NCI-H345 treated with DMSO at 0.1 percent for 48 hours (cell line): ENCODE measurements around the gene HELQ.
"Not testable (repeated sequence)": the region's sequence is repeated elsewhere in the genome, so short reads cannot be mapped to it uniquely, and the experiment has no call there.

Experiments used
- DNase-seq: peaks from one replicate; lab custom pipeline; 2025; ENCODE audit not compliant: unreplicated experiment; lab: John Stamatoyannopoulos, UW

HELQ gene

DNA sequence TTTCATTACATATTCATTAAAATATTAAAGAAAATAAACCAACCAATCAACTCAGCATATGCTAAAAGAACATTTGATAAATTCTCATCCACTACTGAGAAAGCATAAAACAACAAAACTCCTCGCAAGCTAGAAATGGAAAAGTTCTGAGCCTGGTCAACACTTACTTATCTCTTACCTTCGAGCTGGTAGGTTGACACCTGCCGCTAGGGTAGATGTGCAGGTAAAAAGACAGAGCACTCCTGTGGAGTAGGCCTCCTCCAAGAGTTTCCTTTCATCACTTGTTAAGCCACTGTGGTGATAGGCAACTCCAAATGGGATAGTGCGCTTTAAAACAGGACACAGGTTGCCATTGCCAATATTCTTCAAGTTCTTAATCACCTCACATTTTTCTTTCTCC, 18.9 kb downstream of the HELQ start:
- DNase-seq: no peak

DNA sequence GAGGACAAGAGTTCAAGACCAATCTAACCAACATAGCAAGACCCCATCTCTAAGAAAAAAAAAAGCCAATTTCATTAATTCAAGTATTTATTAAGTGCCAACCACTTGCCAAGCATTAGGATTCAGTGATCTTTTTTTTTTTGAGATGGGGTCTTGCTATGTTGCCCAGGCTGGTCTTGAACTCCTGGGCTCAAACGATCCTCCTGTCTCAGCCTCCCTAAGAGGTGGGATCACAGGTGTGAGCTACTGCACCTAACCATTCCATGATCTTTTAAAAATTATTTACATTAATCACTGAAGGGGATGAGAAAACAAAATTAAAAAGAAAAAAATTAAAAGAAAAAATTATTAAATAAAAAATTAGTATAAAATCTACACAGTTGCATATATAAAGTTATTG, 24.4 kb downstream of the HELQ start:
- DNase-seq: no peak

DNA sequence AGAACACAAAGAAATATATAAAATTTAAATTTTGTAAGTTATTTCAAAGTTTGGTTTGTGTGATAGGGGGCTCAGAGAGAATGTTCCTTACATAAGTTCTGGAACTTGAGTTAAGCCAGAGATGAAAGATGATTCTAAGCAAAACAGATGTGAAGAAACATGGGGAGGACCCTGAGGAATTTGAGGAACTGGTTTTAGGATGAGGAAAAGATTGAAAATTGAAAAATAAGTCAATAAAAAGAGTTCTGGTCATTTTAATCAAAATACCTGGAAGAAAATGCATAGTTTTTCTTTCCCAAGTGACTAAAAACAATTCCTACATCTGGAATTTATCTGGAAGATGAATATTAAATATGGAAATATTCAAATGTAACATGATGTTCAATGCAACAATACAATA, 37.4 kb downstream of the HELQ start:
- DNase-seq: no peak

DNA sequence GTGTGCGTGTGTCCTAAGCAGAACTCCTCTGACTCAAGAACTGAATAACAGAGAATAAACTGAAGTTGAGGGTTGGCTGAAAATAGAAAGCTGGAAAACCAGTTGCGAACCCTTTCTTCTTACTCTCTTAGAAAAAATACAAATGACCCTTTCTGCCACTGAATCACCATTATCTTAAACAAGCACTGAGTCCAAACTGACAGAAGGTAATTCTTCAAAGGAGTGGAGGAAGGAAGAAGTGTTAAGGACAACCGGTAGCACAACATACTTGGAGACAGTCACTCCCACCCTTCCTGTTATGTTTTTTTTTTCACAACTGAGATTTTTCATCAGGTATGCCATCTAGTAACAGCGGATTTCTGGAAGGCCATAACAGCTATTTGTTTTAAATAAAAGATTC, 38.1 kb downstream of the HELQ start:
- no peak for DNase-seq

DNA sequence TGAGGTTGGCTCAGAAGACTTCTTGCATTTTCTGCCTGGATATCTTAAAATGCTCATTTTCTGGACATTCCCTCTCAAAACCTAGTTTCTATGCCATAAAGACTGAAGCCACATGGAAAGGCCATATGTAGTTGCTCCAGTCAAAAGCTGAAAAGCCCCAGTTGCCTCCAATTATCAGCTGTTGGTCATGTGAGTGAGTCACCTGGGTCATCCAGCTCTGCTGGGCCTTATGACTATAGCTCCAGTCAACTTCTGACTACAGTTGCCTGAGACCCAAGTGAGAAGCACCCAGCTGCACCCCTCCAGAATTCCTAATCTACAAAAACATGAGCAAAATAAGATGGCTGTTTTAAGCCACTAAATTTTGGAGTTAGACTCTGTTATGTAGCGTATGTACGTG, 41.9 kb downstream of the HELQ start:
- DNase-seq: no peak

DNA sequence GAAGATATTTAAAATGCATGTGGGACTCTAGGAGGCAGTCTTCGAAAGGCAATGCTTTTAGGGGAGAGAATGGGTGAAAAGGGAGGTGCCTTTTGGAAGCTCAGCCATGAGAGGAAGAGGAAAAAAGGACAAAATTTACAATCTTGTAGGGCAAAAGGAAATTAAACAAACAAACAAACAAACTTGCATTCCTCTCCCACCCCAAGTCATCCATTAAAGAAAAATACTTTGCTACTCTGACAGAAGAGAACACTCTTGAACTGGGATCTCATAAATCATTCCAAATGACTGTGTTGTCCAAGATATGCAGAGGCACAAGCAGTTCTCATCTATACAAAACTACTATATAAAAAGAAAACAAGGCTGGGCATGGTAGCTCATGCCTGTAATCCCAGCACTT, 46.7 kb downstream of the HELQ start:
- no peak for DNase-seq

DNA sequence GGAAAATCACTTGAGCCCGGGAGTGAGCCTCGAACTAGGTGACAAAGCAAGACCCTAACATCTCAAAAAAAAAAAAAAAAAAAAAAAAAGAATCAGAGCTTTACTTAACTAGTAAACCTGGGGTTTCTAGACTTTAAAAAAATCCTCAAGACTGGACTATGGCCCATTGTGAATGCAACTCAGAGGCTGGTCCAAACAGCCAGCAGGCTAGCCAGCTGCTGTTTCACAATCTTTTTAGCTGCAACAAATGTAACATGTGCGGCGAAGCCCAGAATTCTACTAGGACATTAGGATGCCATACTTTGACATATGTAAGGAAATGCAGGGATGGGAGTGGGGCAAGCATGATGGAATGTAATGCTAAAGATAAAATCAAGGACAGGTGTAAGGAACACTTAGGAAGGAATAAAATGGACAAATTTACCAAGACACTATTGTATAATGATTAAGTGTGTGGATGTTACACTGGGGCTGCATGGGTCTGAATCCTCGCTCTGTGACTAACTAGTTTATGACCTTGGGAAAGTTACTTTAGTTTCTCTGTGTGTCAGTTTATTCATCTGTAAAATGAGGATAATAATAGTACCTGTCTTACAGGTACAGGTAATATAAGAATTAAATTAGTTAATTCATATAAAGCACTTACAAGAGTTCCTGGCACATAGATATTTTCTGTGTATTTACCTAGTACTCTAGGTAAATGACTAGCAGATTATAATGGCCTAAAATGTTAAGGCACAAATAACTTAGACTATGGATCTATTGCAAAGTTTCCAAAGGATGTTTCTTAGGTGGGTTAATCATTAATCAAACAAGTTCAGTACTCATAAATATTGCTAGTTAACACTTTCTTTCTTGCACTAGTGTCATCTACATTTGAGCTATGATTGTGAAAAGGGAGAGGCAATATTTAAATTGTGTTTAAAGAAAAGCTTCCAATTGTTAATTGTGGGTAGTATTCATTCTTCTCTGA, 49.5 kb downstream of the HELQ start:
- DNase-seq: no peak

DNA sequence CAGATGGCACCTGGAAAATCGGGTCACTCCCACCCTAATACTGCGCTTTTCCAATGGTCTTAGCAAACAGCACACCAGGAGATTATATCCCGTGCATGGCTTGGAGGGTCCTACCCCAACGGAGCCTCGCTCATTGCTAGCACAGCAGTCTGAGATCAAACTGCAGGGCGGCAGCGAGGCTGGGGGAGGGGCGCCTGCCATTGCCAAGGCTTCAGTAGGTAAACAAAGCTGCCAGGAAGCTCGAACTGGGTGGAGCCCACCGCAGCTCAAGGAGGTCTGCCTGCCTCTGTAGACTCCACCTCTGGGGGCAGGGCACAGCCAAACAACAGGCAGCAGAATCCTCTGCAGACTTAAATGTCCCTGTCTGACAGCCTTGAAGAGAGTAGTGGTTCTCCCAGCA, 57.5 kb downstream of the HELQ start:
- not testable (repeated sequence) for DNase-seq

DNA sequence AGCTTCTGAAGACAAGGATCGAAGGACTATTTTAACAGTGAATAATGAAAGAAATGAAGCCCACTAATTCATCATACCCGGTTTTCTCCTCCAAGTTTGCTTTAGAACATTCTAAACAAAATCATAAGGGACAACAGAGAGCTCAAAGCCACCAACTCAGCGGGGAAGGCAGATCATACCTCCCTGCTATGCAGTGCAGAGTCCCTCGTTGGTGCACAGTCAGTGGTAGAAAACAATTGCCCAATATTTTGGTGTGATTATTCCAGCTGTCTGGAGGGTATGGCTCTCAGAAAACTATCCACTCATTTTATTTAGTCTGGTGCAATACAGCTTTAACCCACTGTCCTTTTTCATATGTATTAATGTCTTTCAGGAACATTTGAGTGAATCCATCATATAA, 61.7 kb downstream of the HELQ start:
- no peak for DNase-seq

DNA sequence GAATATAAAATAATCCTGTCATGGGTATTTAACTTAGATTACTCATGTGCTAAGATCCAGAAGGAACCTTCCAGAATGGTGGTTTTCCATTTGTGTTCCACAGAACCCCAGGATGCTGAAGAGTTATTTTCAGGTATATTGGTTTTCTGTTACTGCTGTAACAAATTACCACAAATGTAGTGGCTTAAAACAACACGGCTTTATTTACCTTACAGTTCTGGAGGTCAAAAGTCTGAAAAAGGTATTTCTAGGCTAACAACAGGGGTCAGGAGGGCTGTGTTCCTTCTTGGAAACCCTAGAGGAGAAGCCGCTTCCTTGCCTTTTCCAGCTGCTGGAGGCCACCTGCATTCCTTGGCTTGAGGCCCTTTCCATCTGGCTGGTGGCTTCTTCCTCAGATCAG, 63.1 kb downstream of the HELQ start:
- DNase-seq: no peak

DNA sequence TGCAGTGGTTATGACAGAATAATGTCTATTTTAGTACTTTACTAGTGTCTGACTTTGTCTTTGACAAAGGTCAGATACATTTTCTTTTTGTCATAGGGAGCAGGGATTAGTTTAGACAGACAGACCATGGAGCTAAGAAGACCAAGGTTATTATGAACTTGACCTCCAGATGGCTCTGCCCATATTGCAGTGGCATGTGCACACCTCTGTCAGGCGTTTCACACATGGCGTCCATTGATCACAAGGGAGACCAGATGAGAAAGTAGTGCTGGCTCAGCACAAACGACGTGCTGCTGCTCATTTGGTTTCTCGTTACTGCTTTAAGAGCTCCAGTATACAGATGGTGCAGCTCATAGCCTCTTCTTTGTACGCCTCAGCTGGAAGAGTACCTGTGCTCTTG, 64.7 kb downstream of the HELQ start:
- no peak for DNase-seq

DNA sequence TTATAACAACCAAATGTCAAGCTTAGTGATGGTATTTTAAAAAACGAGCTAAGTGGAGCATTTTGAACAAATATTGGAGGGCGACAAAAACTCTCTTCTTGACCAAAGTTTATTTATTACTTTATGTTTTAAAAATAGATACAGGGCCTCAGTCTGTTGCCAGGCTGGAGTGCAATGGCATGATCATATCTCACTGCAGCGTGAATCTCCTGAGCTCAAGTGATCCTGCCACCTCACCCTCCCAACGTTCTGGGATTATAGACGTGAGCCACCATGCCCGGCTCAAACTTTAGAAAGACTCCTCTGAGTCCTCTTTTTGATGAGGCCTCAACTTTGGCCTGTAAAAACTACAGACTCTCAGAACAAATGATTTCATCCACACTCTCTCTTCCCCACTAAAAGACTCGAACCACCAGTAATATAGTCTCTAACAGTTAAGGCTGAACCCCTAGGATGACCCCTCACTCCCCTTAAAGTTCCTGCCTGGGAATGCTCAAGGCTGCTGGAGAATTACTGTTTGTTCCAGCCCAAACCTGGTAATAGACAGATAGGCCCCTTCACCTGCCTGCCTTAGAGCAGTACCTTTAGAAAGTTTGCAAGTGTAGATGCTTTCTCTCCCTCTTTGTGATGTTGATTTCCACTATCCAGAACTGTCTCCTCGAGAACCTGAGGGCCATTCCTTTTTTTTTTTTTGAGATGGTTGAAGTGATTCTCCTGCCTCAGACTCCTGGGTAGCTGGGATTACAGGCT, 65.7 kb downstream of the HELQ start:
- no peak for DNase-seq

DNA sequence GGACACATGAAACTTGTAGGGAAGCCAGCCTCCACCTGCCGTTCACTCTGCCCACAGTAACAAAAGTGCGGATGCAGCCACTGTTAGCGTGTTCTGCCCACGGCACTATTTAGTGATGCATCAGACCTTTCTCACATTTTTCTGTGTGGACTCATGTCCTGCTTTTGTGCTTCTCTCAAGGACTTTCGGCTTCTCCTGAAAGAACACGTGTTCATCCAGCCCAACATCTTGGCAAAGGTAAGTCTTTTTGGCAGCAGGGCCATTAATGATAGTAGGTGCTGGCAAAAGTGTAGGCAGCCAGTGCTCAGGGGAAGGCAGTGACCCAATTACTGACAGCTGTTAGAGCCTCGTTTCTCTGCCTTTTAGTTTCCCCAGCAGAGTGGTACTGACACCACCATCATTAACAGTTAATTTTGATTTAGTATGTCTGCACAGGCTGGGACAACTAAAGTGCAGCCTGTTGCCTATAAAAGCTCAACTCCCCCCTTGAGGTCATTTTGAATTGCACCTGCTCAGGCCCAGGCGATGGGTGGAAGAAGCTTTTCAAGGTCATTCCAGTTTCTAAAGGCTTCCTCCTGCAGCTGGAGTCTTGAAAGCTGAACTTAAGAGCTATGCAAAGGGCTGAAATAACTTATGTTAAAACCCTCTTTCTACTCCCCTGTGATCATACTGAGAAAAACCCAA, 66.4 kb downstream of the HELQ start:
- no peak for DNase-seq

DNA sequence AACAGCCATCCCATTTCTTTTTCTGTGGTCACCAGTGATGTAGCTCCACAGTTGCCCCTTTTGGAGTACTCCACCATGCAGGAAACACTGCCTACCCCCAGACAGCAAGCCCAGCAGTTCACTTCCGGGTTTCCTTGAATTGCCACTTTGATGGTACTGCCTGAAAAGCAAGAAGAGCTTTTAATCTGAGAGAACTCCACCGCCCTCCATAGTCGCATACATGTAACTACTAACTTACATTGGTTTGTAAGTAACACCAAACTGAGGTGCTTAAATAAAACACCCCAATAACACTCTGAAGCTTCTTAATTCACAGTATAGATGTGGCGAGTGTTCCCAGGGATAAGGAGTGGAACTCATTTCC, 67.3 kb downstream of the HELQ start:
- no peak for DNase-seq

DNA sequence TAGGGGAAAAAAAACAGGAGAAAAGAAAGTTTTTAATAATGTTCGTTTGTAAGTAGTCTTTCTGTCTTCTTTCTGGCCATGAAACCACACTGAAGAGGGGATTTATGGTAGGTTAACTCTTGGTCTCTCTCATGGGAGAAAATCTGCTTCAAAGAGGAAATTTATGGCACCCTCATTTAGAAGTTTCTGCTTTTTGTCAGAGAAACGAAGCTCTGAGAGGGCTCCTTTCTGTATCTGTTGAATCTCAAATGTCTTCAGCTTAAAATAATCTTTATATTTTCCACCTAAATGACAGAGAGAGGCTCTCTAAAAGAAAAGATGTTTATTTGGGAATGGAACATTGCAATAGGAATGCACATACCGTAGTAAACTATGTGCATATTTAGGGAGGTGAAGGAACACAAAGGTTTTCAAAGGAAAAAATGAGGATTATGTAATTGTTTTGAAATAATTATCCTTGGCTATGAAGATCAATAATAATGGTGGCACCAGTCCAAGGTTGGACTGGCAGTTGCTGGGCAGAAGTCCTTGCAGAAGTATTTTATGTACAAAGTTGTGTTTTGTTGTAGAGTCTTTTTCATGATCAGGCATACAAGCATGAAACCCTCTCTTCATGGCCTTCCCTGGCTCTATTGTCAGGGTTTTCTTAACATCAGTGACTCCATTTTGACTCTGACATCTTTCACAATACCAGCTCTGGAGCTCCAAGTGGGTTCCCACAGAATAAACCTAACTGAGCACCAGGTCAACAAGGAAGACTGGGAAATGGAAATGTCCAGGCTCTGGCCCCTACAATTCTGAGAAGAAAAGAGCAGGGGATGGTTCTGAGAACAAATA, 67.9 kb downstream of the HELQ start:
- no peak for DNase-seq

DNA sequence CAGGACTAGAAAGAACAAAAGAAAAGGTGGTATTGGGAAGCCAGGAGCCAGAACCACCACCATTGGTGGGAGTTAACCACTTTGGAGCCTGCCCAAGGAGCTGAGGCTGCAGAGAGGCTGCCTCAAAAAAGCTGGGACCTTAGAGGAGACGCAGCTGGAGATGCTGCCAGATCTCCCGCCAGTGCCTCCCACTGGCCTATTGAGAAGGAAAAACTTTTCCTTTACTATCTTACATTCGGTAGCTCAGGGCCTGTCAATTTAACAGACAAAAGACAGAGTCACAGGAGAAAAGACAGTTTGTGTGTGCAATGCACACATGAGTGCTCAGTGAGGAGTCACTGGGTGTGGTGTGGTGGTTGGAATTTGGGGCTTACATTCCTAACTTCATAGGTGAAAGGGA, 68.6 kb downstream of the HELQ start:
- no peak for DNase-seq

DNA sequence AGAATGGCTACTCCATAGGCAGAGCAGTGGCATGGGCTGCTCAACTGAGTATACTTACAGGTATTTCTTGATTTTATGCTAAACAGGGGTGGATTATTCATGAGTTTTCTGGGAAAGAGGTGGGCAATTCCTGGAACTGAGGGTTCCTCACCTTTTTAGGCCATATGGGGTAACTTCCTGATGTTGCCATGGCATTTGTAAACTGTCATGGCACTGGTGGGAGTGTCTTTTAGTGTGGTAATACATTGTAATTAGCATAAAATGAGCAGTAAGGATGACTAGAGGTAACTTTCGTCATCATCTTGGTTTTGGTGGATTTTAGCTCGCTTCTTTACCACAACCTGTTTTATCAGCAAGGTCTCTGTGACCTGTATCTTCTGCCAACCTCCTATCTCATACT, 72.8 kb downstream of the HELQ start:
- DNase-seq: no peak

DNA sequence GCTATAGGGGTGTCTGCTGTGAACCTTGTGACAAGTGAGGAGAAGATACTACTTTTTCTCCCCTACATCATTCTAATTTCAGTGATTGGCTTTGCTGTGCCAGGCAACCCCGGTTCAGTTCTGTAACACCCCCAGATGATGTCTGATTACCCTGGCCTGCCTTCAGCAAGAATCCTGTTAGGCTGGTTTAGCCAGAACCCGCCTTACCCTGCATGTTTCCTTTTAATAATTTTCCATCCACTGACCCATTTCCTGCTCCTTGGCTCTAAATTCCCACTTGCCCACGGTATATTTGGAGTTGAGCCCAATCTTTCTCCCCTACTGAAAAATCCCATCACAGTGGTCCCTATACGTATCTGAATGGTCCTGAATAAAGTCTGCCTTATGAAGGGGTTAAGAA, 74.5 kb downstream of the HELQ start:
- DNase-seq: no peak

DNA sequence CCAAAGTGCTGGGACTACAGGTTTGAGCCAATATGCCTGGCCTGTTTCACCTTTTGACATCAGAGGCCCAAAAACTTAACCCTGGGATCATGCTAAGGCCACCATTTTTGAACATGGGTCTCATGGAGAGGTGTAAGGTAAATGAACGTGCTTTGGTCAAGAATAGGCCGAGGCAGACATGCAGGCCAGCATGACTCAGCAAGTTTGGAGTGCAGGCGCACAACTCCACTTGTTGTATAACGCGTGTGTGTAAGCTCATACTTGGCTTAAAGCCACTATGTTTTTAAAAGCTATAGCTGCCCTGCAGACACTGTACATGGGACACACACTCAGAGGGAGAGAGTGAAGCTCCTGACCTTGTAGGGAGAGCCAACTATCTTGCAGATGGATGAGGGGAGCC, 77.2 kb downstream of the HELQ start:
- DNase-seq: no peak

DNA sequence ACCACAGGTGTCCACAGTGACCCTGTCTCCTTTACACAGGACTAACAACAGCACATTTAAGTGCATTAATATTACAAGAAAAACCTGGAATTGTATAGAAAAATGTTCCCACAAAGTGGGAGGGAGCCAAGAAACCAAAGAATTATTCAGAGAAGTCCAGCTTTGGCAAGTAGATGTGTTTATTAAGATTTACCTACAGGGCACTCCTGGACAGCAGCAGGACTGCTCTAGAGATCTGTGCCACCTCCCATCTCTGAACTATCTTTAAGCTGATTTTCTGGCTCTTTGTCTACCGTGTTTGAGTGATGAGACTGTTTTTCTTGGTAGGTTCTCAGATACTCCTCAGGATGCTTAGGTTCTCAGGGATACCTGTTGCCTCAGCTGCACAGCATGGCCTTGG, 82.7 kb downstream of the HELQ start:
- DNase-seq: no peak

DNA sequence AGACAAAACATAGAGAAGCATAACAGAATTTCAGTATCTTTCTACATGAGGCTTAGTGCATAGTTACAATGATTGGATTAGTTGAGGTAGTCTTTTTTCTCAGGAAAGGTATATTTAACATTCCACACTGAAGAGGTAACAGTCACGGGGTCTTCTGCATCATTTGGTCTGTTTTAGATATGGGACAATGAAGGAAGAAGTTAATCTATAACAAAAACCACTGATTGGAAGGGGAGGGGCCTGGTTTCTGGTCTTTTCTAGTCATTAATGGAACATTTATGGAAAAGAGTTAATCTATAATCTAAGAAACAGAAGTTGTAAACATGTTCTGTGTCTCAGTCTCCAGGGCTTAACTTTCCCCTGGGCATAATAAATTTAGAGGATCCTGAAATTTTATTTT, 83.7 kb downstream of the HELQ start:
- no peak for DNase-seq
